NT2/D1 (cell line): ENCODE measurements around the gene MIF4GD.

ENCODE experiments used
- YY1 ChIP-seq: IDR thresholded peaks from 2 replicates; pipeline ENCODE4 v1.6.1; 2011; ENCODE audit not compliant: insufficient read length, insufficient read depth
- ZNF274 ChIP-seq: IDR thresholded peaks from 2 replicates; pipeline ENCODE4 v1.6.1; 2011; ENCODE audit warnings: mild to moderate bottlenecking, low read depth, low read length

GRCh38 chr17:75241502-75241901 is 29.5 kb downstream of the MIF4GD start:
- TF ChIP-seq ZNF274 (no peak), YY1 (no peak)
